Cardiac septum (tissue), 1 donor: ENCODE data around the gene RPS6KL1. TPM values are rescaled to one million over a fixed set of nuclear protein-coding genes. Genes with fewer than 3 reads are reported as not detected.

Experiments used
- DNase-seq: peaks from one replicate; pipeline ENCODE4 v3.0.0-alpha.2; 2020; ENCODE audit warnings: low spot score
- intact Hi-C: fragments of 100-400 bp; cut with DNase I; formaldehyde crosslinking; loops from one replicate; pipeline ENCODE4 v1.14.0; 2022
- total RNA-seq: library from RNA; stranded (reverse); fragmentation: NEBNext Ultra II Directional; extraction: Animal tissue kit (Norgen Biotek cat#: 25700); gene quantifications from one replicate; pipeline ENCODE4 v1.2.1, GENCODE V29; 2021
- donor health status: DM: no; HTN: no; CAD: no.

RPS6KL1 gene
- total RNA-seq, 1 donor from 2014 or later = 19.8 TPM

GRCh38 chr14:74953686-74954085 is 30.6 kb upstream of the RPS6KL1 start:
- no peak for DNase-seq
- intact Hi-C loops = loop anchor here (10.0 kb wide), 1 partner anchor 51 kb away; the partner anchor contains the start of gene EIF2B2

DNA sequence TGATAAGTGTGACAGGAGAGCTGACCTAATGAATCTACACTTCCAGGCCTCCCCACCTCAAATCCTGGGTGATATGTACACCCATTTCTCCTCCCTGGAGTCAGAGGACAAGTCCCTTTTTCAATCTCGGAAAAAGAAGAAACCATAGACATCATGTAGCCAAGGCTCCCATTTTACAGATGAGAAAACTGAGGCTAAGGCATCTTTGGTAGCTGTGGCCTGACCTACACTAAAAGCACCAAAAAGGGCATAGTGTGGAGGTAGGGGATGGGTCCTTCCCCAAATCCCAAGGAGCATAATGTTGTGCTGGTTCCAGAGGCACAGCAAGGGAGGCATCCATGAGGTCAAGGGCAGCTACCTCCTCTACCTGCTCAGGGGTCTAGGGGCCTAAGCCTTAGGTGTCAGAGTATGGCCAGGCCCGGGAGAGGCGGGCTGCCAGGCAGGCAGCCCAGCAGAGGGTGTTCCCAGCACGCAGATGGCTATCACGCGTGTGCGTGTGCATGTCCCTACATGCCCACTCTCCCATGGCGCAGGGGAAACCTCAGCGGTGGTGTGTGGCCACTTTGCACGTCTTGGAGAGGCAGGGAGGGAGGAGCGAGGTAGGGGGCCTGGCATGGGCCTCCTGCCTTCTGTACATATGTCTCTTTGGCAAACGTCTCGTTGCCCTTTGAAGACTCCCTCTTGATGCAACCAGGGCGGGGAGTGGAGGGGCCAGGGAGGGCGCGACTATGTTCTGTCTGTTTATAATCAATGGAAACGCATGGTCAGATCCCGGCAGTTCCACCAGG is 29.8 kb upstream of the RPS6KL1 start:
- intact Hi-C loops = loop anchor here (10.0 kb wide), 1 partner anchor 52 kb away; the partner anchor contains the start of gene EIF2B2
- DNase-seq = no peak

DNA sequence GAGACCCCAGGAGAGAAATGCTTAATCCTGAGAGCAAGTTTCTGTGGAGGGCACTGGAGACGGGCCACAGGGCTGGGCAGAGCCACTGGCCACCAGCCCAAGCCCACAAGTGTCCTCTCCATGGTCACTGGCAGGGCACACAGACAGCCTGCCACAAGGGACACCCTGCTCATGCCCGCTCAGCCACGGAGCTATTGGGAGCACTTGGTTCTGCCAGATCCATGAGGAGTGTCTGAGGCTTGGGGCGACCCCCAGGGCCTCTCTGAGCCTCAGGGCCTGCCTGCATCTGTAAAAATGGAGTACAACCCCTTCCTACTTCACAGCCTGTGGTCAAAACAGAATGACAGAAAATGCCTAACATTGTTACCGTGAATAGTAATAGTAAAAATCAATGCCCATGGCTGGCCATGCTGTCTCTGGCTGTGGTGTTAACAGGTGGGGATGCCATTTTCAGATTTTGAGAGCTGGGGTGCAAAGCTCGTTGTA is 29.2 kb upstream of the RPS6KL1 start:
- DNase-seq = no peak
- intact Hi-C loops = loop anchor here (10.0 kb wide), 1 partner anchor 53 kb away; the partner anchor contains the start of gene EIF2B2

DNA sequence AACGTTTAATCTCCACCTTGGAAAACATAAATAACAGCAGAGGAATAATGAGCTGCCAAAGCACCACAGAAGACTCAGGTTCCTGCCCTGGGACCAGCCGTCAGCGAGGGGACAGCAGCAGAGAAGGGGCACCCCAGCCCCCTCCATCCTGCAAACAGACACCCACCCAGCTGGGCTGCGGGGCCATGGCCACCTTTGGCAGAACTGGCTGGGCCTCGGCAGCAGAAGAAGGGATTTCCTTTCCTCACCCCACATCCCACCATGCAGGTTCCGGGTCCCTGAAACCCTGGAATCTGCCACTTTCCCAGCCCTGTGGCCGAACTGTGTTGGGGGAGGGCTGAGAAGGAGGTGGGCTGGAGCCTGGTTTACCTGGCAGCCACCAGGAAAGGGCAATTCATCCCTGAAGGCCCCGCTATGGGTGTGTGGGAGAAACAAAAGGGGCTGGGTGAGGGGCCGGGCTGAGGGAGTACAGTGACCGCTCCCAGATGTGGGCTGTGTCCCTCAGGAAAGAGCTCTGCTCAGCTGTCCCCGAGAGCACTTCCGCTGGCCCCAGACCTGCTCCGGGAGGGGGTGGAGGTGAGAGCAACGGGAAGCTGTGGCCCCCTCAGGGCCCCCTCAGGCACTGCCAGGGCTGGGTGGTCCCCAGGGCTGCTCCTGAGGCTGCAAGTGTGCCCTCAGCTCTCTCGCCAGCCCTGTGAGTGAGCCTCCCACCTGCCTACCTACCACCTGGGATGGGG is 28.6 kb upstream of the RPS6KL1 start:
- intact Hi-C loops = loop anchor here (10.0 kb wide), 1 partner anchor 53 kb away; the partner anchor contains the start of gene EIF2B2
- DNase-seq = no peak

DNA sequence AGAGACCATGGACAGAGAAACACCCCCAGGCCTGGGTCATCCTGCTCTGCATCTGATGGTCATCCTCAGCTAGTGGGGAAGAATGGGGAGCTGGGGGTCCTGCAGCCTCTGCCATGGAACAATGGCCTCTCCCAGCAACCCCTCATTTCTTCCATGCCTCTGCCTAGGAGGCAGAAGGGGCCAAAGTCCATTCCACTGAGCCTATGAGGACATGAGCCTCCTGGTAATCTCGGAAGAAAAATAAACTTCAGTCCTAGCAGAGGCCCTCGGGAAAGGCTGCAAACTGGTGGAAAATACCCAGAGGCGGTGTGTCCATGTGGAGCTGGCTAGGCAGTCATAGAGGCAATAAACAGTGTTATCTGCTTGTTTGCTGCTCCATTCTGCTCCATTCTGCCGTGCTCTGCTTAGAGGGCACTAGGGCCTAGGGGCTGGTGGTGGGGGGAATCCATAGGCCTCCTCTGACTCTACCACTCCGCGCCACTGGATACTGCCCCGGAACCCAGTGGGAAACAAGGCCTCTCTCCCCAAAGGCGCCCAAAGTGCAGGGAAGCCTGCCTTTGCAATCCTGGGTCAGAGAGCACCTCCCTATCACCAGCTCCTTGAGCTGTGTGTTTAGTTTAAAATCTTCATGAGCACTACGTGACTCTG is 27.9 kb upstream of the RPS6KL1 start:
- DNase-seq = no peak
- intact Hi-C loops = loop anchor here (10.0 kb wide), 1 partner anchor 54 kb away; the partner anchor contains the start of gene EIF2B2

GRCh38 chr14:74949859-74950573 is 27.0 kb upstream of the RPS6KL1 start:
- intact Hi-C loops = loop anchor here (10.0 kb wide), 1 partner anchor 55 kb away; the partner anchor contains the start of gene EIF2B2
- DNase-seq = no peak

- intact Hi-C loops = no loop called here
- no peak for DNase-seq
These were observed 26.1 kb upstream of the RPS6KL1 start for GRCh38 chr14:74949191-74949601.

GRCh38 chr14:74948228-74949175 is 25.4 kb upstream of the RPS6KL1 start:
- intact Hi-C loops = no loop called here
- no peak for DNase-seq

- DNase-seq = no peak
- intact Hi-C loops = no loop called here
These were observed 24.5 kb upstream of the RPS6KL1 start for GRCh38 chr14:74947353-74948227.

DNA sequence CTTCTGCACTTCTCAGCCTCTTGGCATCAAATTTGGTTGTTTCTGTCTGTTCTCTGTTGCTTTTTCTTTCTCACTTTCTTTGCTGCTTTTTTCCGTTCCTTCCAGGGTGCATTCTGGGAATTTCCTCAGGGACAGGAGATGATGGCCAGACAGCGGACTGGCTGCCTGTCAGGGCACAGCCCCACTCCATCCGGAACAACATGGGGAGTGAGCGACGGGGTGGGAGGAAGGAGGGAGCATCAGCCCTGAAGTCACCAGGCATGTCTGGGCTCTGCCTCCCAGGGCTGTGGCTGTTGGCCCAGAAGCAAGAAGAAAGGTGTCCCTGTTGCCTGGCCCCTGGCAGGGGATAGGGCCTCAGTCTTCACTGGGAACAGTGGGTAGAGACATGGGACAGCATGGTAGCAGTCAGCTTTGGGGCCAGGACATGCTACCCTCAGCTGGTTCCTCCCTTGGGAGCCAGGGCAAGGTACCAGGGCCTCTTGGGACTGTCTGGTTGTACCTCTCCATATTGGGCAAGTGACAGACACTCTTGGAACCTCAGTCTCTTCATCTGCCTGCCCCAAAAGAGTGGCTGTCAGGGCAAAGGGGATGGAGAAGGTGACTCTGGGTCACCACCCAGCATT is 23.7 kb upstream of the RPS6KL1 start:
- intact Hi-C loops = no loop called here
- no peak for DNase-seq

- intact Hi-C loops = no loop called here
- no peak for DNase-seq
These were observed 23.0 kb upstream of the RPS6KL1 start for GRCh38 chr14:74945852-74946658.

DNA sequence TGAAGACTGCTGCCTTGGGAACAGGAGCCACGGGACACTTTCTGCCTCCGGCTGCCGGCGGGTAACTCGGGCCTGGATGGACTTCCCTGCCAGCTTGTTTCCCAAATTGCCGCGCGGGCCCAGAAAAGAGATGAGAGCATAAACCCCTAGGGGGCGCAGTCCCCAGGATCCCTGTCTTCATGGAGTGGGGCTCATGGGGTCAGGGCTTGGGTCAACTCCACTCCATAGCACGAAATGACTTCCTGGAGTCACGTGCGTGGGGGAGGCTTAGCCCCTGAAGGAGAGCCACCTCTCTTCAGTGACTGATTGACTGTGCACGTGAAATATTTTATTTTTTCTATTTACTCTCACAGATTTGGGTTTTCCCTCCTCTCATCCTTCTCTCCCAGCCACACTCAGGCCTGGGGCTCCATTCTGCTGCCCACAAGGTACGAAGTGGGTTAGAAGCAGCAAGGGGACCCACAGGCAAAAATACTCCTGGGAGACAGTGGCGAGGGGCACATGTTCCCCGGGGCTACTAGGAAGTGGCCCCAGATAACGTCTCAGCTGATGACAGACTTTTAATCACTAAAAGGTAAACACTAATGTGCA is 22.3 kb upstream of the RPS6KL1 start:
- no peak for DNase-seq
- intact Hi-C loops = no loop called here

GRCh38 chr14:74942608-74943007 is 19.5 kb upstream of the RPS6KL1 start:
- intact Hi-C loops = no loop called here
- DNase-seq = no peak

DNA sequence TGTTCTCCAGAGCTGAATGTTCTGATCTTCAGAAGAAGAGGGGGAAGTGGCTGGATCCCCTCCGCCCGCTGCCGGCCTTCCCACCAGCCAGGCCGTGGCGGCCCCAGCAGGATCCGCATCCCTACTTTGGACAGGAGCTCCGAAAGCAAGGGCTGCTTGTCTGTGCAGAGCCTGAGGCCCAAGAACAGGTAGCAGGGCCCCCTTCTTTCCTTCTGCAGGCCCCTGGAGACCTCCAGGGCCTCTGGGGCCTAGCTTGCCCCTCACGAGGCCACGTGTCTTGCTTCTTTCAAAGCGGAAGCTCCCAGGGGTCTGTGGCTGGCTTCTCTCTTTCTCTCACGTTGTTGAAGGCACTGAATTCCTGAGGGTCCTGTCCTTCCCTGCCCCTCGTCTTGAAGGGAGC is 19.1 kb upstream of the RPS6KL1 start:
- intact Hi-C loops = no loop called here
- no peak for DNase-seq

- no peak for DNase-seq
- intact Hi-C loops = no loop called here
These were observed 18.6 kb upstream of the RPS6KL1 start for GRCh38 chr14:74941676-74942097.
